GM19463 (cell line): ENCODE data around the gene BTRC.
"Not testable (repeated sequence)": the region's sequence is repeated elsewhere in the genome, so short reads cannot be mapped to it uniquely, and the experiment has no call there.

ENCODE experiments used
- ATAC-seq: cut with Tn5 transposase; IDR thresholded peaks from one replicate; pipeline ENCODE4 v1.9.1; 2021; ENCODE audit warnings: mild to moderate bottlenecking, moderate library complexity; ENCODE audit not compliant: unreplicated experiment

The BTRC gene

DNA sequence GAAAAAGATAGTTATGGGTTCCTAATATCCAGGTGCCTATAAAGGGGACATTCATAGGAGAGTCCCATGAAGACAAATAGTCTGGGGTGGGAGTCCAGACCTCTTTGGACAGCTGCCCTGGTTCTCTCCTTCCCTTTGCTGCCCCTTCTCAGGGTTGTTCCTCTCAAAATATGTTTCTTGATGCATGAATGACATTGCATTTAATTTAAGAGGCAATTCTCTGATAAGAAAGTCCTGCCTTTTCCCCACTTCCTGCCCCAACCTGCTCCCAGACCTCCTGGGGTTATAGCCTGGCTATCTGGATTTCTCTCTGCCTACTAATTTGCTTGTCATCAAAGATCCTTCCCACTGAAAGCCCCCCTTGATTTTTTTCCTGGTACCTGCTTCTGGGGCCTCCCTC, 12.5 kb upstream of the BTRC start:
- ATAC-seq = no peak

DNA sequence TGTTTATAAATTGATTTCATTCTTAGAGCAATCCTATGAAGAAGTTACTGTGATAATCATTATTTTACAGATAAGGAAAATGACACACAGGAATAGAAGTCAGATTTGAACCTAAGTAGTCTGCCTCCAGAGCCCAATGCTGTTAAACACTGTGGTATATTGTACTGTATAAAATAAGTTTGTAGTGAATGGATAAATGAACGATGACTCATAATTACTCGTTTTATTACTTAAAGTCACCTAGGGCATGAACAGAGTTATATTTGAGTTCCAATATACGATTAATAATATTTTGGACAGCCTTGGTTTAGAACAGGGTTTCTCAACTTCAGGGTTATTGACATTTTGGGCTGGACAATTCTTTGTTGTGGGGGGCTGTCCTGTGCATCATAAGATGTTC, 7.8 kb upstream of the BTRC start:
- no peak for ATAC-seq

DNA sequence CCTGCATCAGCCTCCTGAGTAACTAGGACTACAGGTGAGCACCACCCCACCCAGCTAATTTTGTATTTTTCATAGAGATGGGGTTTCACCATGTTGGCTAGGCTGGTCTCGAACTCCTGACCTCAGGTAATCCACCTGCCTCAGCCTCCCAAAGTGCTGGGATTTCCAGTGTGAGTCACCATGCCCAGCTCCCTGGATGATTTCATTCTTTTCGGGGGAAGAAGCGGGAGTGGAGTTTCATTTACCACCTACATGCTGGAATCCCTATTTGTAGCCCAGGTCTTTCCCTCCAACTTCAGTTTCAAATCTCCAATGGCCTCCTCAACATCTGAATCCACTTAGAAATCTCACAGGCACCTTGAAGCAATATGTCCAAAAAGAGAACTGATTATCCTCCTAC, 2.9 kb upstream of the BTRC start:
- ATAC-seq = no peak

DNA sequence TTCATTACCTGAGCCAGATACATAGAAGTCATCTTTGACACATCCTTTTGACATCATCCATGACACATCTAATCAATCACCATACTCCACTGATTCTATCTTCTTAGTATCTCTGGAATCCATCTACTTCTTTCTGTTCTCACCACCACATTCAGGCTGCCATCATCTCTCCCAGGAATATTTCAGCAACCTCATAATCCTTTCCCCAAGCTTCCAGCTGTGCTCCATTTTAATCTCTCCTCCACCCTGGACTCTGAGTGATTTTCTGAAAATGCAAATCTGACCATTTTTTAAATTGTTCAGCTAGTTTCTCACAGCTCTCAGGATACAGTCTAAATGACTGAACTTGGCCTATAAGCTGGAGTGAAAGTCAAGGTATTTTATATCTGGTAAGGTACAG, 2.5 kb upstream of the BTRC start:
- ATAC-seq = no peak

DNA sequence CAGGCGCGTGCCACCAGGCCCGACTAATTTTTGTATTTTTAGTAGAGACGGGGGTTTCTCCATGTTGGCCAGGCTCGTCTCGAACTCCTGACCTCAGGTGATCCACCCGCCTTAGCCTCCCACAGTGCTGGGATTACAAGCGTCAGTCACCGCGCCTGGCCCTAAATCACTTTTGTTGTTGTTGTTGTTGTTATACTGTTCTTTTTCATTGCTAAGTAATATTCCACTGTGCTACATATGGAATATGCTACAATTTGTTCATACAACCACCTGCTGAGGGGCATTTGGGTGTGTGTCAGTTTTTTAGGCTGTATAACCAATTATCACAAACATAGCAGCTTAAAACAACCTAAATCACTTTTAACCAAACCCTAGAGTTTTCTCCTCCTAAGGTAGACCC, 1.1 kb upstream of the BTRC start:
- not testable (repeated sequence) for ATAC-seq

DNA sequence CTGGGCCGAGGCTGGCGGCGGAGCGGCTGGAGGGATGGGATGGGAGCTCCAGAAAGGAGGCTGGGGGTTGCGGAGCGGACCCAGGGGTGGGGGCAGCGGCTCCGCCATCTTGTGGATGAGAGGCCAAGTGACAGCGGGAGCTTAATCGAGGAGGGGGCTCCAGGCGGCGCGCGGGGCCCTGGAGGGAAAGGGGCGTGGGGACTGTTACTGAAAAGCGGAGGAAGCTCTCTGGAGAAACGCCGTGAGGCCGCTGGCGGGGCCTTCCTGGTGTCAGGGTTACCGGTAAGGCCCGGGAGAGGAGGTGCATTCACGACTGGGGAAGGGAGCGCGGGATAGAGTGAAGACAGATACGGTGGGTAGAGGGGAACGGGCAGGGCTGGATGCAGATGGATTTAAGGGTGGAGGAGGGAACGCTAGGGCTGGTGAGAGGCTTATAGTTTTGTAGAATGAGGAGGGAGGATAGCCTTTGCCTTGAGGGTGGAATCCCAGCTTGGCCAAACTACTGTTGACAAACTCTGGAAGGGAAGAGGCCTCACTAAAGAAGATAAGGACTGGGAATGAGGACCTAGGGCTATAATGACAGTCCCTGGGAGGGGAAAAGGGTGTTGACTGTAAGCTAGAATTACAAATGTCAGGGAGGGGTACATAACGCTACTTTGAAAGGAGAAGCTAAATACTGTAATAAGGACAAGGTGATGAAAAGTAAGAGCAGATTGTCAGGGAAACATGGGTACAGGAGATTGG, 535 bp downstream of the BTRC start:
- peak; percentile 22 for ATAC-seq

DNA sequence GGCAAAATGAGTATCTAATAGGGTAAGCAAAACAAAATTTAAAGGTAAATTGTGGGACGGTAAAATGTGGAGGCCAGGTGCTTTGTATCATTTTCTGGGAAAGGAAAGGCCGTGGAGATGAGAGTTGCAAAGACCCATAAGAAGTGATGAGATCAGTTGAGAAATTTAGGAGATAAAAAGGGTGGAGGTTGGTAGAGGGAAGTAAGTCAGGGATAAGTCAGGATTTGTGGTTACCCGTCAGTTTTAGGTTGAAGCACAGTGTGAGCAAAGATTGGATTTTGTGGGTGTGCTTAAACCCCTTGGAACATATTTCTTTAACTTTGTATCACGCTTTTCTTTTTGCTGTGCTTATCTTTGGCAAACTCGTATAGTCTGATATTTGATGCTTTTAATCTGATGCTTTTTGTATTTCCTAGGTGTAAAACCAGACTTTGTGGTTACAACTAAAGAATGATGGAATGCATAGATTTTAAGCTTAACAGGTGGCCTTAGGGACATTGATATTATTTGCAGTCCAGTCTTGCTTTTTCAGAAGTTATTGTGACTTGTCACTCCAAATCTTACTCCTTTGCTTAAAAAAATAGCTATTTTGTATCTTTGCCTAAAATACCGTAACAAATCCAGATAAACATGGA, 1.2 kb downstream of the BTRC start:
- no peak for ATAC-seq

DNA sequence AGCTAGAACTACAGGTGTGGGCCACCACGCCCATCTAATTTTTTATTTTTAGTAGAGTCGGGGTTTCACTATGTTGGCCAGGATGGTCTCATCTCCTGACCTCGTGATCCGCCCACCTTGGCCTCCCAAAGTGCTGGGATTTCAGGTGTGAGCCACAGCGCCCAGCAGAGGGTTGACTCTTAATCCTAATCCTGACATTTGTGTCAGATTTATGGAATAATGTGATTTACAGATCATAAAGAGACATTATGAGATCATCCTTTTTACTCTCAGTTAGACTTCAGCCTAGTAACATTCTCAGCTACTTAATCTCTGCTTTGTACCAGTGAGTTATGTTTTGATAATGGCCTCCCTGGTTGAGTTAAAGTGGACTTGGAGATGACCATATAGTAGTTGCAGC, 2.2 kb downstream of the BTRC start:
- no peak for ATAC-seq

DNA sequence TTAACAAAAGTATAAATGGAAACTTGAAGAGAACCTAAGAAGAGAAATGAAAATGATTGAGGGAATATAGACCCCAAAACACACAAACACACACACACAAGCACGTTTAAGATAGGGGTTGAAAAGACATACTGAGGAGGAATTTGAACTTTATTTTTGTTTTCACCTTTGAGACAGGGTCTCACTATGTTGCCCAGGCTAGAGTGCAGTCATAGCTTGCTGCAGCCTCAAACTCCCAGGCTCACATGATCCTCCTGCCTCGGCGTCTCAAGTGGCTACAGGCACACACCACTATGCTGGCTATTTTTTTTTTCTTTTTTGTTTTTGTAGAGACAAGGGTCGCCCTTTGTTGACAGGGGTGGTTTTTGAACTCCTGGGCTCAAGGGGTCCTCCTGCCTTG, 4.0 kb downstream of the BTRC start:
- ATAC-seq = no peak

DNA sequence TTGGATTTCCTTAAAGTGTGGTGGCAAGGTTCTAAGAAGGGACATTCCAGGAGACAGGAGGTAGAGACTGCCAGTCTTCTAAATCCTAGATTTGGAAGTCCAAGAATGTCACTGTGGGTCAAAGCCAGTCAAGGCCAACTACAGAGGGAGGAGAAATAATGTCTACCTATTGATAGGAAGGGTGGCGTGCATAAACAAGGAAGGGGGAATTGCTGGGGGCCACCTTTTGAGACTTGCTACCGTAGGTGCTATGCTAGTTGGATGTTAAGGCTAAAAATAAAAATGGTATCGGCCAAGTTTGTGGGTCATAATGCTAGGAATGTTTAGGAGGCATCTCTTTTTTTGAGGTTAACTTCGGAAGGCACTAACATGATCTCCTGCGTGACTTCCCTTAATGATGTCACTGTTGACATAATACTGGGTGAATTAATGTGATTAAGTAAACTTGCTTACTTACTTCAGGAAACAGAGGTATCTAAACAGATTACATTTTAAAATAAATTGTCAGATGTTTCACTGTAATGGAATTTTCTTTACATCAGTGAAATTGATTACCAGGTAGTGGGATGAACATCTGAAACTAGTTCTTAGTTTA, 4.8 kb downstream of the BTRC start:
- no peak for ATAC-seq

DNA sequence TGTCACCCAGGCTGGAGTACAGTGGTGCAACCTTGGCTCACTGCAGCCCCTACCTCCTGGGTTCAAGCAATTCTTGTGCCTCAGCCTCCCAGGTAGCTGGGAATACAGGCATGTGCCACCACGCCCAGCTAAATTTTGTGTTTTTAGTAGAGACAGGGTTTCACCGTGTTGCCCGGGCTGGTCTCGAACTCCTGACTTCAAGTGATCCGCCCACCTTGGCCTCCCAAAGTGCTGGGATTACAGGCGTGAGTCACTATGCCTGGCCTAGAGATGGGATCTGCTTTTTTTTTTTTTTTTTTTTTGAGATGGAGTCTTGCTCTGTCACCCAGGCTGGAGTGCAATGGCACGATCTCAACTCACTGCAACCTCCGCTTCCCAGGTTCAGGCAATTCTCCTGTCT, 6.1 kb downstream of the BTRC start:
- ATAC-seq = not testable (repeated sequence)

DNA sequence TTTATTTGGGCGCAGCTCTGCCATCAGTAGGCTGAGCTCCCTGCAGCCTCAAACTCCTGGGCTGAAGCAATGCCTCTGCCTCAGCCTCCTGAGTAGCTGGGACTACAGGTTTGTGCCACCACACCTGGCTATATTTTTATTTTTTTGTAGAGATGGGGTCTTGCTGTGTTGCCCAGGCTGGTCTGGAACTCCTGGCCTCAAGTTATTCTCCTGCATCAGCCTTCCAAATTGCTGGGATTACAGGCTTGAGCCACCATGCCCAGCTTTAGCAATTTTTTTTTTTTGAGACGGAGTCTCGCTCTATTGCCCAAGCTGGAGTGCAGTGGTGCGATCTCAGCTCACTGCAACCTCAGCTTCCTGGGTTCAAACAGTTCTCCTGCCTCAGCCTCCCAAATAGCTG, 6.9 kb downstream of the BTRC start:
- not testable (repeated sequence) for ATAC-seq

DNA sequence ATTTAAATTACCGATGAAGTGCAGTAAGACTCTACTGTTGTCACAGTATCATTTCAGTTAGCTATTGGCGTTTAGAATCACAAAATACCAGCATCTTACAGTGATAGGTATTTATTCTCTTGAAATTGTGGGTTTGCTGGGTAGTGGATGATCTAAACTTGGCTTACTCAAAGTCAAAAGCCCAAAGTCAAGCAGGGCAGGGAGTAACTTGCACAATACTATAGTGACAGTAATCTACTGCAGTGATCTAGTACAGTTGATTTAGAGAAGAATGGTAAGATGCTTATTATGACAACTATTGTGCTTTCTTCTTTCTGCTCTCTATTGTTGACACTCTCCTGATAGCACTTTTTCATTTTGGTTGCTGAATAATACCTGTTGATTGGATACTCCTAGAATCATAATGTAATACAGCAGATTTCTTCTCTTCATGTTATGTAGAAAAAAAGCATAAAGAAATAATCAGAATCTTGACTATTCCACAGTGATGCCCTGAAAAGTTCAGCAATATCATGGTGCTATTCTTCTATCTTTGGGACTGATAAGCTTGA, 10.0 kb downstream of the BTRC start:
- no peak for ATAC-seq

DNA sequence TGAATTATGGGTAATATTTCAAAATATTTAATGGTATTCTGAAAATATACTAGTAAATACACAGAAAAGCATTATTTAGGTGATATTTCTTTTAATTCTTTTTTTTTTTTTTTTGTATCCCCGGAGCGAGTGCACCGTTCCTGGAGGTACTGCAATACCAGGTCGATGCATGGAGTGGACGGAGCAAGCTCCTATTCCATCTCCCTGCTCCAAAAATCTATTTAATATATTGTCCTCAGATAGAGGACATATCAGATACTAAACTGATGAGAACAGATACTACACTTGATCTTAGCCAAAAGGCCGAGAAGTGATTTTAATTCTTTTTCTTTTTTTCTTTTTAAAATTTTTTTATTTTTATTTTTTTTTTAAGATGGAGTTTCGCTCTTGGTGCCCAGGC, 10.8 kb downstream of the BTRC start:
- ATAC-seq = no peak

DNA sequence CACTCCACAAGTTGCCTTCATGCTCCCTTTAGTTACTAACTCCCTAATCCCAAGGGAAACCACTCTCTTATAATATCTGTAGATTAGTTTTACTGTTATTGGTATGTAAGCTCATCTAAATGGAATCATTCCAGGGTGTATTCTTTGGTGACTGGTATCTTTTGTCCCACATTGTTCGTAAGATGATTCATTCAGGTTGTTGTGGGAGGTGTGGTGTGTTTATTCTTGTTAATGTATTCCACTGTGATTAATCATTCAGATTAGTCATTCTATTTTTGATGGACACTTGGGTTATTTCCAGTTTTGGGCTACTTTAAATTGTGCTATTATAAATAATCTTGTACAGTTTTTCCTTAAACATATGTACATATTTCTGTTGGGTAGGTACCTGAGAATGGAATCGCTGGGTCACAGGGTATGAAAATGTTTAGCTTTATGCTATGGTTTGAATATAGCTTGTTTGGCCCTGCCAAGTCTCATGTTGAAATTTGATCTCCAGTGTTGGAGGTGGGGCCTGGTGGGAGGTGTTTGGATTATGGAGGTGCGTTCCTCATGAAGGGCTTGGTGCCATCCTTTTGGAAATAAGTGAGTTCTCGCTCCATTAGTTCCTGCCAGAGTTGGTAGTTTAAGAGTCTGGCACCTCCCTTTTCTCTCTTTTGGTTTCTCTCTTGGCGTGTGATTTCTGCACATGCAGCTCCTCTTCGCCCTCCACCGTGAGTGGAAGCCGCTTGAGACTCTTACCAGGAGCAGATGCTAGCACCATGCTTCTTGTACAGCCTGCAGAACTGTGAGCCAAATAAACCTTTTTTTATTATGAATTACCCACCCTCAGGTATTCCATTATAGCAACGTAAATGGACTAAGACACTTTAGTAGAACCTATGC, 13.8 kb downstream of the BTRC start:
- ATAC-seq = no peak

DNA sequence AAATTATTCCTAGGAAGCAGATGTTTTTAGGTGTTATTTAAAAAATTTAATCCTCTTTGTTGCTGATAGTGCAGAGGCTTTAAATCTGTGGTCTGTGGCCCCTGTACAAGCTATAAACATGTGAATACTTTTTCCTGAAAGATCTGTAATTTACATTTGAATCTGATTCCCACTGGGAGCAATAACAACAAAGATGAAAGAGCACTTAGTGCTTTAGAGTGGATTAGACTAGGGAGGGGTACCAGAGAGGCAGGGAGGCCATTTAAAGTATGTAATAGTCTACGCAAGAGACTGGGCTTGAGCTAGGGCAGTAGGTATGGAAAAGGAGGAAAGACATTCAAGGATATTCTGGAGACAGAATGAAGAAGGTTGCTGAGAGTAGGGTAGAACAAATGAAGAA, 19.1 kb downstream of the BTRC start:
- no peak for ATAC-seq

DNA sequence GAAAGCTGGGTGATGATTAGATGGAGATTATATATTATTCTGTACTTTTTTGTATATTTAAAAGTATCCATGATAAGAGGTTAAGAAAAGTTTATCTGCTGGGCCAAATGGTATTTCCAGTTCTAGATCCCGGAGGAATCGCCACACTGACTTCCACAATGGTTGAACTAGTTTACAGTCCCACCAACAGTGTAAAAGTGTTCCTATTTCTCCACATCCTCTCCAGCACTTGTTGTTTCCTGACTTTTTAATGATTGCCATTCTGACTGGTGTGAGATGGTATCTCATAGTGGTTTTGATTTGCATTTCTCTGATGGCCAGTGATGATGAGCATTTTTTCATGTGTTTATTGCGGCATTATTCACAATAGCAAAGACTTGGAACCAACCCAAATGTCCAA, 20.0 kb downstream of the BTRC start:
- ATAC-seq = not testable (repeated sequence)

DNA sequence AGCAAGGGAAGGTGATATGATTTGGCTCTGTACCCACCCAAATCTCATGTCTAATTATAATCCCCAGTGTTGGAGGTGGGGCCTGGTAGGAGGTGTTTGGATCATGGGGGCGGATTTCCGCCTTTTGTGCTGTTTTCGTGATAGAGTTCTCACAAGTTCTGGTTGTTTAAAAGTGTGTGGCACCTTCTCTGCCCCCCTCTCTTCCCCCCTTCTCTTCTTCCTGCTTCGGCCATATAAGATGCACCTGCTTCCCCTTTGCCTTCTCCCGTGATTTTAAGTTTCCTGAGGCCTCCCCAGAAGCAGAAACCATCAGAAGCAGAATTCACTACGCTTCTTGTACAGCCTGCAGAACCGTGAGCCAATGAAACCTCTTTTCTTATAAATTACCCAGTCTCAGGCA, 21.1 kb downstream of the BTRC start:
- ATAC-seq = no peak

DNA sequence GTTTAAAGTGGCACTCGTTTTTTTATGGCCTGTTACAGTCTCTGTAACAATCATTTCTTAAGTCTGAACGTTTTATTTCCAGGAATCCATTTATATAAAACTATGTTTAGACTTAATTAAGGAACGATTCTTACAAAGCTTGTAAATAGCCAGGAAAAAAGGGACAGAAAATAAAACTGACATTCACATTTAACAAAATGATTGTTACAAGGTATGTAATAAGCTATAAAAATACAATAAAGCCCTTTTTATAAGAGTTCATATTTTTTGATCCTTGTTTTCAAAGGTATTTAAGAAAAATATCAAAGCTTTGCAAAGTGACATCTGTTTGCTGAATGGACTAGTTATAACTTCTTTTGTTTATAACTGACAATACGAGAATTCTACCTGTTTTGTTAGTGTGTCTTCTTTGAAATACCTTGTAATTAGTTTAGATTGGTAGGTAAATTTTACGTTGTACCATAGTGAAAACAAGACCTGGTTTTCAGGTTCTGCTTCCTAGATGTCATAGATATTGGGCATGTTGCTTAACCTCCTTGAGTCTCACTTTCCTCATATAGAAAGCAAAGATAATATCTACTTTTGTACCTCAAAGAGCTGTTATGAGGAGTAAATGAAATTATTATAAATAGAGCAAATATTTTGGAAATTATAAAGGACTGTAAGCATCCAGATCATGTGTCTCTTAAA, 25.8 kb downstream of the BTRC start:
- ATAC-seq = no peak

DNA sequence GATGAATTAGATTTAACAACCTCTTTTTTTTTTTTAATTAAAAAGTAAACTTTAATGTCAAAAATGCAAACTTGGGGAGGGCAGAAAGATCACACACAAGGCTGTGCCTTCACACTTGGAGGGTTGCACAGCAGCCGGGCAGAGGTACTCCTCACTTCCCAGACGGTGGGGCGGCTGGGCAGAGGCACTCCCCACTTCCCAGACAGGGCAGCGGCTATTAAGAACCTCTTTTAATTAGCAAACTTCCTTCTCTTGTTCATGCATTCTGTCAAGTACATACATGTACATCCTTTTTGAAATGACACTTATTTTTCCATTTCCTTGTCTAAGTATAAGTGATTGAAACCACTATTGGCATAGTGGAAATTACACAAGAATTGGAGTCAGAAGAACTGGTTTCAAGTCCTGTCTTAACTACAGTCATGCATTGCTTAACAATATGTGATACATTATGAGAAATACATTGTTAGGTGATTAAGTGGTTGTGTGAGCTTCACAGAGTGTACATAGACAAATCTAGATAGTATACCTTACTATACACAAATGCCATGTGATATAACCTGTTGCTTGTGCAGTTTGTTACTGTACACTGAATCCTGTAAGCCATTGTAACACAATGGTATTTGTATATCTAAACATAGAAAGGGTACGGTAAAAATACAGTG, 26.5 kb downstream of the BTRC start:
- ATAC-seq = no peak
